ENCODE data around the gene ERCC3.

GRCh38 chr2:127332335-127332734 lies 38.4 kb upstream of the ERCC3 start:
- TF ChIP-seq CTCF (IDR thresholded peaks at IDR 0.05) = no peak
- TF ChIP-seq EZH2phosphoT487 (IDR thresholded peaks at IDR 0.05) = no peak
- TF ChIP-seq EZH2 (IDR thresholded peaks at IDR 0.05) = no peak
